HG02623 (cell line): Measurements from ENCODE around the gene SBNO2.
A peak's percentile ranks its signal among the peaks of the same experiment; 100 is the strongest.
"Not testable (repeated sequence)": the region's sequence is repeated elsewhere in the genome, so short reads cannot be mapped to it uniquely, and the experiment has no call there.

Experiments
- ATAC-seq: cut with Tn5 transposase; IDR thresholded peaks from one replicate; pipeline ENCODE4 v1.9.1; 2021; ENCODE audit warnings: moderate library complexity; ENCODE audit not compliant: unreplicated experiment

SBNO2 gene

DNA sequence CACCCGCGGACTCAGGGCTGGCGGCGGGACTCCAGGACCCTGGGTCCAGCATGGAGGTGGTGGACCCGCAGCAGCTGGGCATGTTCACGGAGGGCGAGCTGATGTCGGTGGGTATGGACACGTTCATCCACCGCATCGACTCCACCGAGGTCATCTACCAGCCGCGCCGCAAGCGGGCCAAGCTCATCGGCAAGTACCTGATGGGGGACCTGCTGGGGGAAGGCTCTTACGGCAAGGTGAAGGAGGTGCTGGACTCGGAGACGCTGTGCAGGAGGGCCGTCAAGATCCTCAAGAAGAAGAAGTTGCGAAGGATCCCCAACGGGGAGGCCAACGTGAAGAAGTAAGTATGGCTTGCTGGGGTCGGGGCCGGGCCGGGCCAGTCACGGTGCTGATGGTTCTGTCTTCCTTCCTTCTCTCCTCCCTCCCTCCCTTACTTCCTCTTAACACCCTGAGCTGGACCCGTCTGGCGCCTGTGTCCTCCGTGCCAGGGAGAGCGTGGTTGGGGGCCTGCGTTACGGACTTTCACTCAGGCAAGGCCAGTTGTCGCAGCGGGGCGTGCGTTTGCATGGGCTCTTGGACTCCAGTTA lies 32.9 kb upstream of the SBNO2 start:
- no peak for ATAC-seq

DNA sequence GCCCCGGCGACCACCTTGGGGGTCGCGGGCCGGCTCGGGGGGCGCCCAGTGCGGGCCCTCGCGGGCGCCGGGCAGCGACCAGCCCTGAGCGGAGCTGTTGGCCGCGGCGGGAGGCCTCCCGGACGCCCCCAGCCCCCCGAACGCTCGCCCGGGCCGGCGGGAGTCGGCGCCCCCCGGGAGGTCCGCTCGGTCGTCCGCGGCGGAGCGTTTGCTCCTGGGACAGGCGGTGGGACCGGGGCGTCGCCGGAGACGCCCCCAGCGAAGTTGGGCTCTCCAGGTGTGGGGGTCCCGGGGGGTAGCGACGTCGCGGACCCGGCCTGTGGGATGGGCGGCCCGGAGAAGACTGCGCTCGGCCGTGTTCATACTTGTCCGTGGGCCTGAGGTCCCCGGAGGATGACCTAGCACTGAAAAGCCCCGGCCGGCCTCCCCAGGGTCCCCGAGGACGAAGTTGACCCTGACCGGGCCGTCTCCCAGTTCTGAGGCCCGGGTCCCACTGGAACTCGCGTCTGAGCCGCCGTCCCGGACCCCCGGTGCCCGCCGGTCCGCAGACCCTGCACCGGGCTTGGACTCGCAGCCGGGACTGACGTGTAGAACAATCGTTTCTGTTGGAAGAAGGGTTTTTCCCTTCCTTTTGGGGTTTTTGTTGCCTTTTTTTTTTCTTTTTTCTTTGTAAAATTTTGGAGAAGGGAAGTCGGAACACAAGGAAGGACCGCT lies 32.2 kb upstream of the SBNO2 start:
- ATAC-seq, result no peak

DNA sequence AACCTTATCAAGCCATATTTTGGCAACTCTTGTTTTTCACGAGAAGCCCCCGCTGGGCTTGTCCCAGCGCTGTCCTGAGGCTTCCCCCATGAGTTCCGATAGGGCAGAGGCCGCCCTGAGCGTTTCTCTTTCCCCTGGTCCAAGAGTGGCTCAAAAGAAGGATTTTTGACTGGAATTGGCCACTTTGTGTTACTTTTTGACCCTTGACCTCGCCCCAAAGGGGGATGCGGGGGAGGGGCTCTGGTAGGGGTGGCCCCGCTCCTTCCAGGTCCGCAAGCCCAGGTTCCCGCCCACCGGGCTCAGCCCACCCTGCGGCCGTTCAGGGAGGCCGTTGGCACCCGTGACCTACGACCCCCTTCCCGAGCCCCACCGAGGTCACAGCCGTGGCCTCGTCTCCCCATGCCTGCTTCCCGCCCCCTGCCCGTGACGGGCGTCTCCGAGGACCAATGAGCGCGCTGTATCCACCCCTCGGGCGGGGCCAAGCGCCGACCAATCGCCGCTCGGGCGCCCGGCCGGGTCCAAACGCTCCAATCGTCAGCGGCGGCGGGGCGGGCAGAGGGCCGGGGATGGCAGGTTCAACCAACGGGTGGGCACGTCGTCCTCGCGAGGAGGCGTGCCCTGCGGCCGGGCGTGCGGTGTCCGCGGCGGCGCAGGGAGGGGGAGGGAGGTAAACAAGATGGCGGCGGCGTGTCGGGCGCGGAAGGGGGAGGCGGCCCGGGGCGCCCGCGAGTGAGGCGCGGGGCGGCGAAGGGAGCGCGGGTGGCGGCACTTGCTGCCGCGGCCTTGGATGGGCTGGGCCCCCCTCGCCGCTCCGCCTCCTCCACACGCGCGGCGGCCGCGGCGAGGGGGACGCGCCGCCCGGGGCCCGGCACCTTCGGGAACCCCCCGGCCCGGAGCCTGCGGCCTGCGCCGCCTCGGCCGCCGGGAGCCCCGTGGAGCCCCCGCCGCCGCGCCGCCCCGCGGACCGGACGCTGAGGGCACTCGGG lies 31.3 kb upstream of the SBNO2 start, which contains the start of gene STK11:
Gene STK11 (plus strand): TSS at position 665 of the 986 bp plus-strand sequence. CDS start 1,136 bp downstream, outside the sequence.
- ATAC-seq, result peak; percentile 82

DNA sequence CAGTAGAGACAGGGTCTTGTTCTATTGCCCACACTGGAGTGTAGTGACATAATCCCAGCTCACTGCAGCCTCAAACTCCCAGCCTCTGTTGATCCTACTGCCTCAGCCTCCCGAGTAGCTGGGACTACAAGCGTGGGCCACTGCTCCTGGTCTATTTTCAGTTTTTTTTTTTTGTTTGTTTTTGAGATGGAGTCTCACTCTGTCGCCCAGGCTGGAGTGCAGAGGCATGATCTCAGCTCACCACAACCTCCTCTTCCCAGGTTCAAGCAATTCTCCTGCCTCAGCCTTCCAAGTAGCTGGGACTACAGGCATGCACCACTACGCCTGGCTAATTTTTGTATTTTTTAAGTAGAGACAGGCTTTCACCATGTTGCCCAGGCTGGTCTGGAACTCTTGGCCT lies 26.5 kb upstream of the SBNO2 start:
- ATAC-seq, result not testable (repeated sequence)

DNA sequence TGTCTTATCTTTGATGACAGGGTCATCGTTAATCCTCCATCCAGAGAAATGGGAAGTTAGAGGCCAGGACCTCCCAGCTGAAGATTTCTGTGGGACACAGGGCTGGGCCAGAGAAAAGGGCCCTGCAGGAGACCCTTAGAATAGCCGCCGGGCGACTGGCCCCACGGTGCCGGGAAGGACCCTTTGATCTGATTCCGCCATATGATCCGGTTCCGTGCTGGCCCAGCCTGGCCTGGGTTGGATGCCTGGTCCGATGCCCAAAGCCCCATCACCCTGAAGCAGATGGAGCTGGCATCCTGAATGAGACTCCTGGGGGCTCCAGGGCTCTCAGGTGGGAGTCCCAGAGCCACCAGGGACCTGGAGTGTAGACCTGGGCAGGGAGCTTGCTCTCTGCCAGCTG lies 25.5 kb upstream of the SBNO2 start:
- ATAC-seq, result no peak

DNA sequence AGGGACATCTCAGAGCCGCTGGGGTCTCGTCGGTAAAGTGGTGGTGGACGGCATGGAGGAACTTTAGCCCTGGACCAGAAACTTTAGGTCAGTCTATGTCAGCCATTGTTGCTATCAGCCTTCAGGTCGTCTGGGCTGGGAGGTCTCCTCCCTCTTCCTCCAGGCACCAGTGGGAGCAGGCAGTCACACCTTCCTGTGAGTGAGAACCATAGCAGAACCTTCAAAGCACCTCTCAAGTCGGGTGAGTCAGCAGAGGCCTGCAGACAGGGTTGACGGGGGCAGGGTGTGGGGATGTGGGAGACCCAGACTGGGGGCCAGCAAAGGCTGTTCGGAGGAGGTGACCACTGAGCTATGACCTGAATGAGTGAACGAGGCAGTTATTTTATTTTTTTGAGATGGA lies 15.4 kb upstream of the SBNO2 start:
- ATAC-seq, result no peak

DNA sequence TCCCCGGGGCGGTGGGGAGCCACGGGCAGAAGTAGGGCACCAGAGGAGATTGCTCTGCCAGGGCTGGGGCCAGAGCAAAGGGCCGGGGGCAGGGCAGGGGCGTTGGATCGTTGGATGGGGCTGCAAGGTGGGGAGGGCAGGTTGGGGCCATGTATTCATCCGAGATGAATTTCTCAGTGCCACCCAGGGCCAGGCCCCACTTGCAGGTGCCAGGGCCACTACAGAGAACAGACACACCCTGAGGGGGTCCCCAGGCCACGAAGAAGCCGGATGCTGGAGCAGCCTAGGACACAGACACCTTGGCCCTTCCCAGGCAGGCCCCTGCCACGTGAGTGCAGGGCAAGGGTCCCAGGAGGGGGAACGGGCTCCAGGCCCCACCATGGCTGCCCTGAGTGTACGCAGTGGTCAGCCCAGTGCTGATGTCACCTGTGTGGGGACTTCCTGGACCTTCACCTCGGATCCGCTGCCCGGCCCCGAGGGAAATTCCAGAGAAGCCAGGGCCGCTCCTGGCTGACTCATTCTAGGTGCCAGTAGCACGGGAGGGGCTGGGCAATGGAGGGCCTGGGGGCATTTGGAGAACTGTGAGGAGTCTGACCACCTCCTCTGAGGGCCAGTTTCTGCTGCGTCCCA lies 9.6 kb upstream of the SBNO2 start:
- ATAC-seq, result no peak

DNA sequence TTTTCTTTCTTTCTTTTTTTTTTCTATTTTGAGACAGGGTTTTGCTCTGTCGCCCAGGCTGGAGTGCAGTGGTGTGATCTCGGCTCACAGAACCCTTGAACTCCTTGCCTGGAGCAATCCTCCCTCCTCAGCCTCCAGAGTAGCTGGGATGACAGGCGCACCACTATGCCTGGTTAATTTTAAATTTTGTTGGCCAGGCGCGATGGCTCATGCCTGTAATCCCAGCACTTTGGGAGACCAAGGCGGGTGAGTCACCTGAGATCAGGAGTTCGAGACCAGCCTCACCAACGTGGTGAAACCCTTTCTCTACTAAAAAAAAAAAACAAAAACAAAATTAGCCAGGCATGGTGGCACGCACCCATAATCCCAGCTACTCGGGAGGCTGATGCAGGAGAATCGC lies 8.7 kb upstream of the SBNO2 start:
- ATAC-seq, result no peak

DNA sequence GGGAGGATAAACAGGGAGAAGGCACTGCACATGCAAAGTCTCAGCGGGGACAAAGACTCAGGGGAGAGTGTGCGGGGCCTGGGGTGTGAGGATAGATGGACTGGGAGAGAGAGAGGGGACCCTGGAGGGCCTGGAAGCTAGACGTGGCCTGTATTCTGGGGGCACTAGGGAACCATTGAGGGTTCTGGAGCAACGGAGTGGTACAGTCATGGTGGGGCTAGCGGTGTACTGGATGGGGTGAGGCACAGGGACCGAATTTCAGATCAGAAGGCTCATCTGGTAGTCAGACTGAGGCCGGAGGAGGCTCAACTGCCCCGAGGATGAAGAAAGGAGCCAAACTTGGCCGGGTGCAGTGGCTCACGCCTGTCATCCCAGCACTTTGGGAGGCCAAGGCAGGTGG lies 8.0 kb upstream of the SBNO2 start:
- no peak for ATAC-seq

DNA sequence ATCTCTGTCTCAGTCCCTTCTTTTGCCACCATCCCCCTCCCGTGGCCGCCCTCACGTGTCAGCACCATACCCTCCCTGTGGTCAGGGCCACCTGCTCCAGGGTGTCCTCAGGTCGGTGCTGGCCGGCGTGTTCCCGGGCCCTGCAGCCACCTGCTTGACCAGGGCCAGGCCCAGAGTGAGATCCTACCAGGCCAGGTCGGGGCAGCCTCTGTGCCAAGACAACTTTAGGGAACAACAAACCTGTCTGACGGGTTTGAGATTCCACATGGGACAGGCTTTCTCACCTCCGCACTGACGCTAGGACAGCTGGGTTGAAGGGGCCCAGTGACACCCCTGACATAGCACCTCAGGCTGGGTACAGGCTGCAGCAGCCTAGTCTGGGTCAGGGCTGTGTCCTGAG lies 7.5 kb upstream of the SBNO2 start:
- ATAC-seq, result no peak

DNA sequence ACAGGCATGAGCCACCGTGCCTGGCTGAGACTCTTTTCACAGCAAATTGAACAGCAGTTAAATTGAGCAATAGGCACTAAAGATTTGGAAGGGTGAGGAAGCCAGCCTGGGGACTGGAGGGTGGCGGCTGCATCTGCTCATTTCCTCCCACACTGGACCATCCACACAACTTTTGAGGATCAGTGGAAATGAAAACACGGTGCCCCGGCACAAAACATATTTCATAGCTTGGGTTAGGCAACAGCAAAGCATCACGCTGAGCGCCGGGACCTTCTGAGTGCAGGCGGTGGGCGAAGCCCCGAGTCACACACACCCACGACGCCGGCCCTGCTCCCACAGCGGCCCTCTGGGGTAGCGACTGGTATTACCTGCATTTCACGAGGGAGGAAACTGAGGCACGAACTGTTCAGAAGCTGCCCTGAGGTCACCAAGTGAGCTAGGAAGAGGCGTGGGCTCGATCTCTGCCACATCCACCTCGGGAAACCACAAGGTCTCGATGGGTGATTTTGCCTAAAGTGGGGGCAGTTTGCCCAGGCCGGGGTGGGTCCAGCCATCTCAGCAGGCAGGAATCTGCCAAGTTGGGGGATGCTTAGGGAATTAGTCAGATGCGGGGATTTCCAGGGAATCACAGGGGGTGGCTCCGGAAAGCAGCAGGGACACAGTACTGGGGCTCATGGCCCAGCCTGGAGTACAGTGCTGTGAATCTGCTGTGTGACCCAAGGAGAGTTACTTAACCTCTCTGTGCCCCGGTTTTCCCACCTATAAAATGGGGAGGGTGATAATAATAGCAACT lies 3.5 kb upstream of the SBNO2 start:
- ATAC-seq, result no peak

DNA sequence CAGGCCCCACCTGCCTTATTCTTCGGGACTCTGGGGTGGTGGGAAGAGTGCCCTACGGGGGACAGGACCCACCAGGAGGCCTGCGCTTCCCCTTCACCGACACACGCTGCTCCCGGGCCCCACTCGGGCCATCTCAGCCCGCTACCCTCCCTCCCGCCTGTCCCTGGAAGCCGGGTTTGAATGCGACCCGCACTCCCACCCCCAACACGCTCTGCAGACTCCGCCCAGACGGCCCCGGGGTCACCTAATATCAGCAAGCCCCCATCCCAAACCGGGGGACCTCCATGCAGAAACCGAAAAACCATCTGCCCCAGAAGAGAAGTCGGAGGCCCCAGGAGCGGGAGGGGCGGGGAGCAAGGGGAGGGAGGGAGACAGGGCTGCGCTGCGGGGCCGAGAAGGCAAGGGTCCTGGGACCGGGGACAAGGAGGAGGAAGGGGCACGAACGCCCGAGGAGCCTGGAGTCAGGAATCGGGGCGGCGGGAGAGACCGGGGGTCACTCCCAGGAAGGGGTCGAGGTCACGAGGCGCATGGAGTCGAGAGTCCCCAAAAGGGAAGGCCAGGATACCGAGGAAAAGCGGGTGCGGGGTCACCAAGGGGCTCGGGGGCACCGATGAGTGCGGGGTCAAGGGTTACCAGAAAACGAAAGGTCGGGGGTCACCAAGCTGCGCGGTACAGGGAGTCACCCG lies 766 bp downstream of the SBNO2 start:
- no peak for ATAC-seq

DNA sequence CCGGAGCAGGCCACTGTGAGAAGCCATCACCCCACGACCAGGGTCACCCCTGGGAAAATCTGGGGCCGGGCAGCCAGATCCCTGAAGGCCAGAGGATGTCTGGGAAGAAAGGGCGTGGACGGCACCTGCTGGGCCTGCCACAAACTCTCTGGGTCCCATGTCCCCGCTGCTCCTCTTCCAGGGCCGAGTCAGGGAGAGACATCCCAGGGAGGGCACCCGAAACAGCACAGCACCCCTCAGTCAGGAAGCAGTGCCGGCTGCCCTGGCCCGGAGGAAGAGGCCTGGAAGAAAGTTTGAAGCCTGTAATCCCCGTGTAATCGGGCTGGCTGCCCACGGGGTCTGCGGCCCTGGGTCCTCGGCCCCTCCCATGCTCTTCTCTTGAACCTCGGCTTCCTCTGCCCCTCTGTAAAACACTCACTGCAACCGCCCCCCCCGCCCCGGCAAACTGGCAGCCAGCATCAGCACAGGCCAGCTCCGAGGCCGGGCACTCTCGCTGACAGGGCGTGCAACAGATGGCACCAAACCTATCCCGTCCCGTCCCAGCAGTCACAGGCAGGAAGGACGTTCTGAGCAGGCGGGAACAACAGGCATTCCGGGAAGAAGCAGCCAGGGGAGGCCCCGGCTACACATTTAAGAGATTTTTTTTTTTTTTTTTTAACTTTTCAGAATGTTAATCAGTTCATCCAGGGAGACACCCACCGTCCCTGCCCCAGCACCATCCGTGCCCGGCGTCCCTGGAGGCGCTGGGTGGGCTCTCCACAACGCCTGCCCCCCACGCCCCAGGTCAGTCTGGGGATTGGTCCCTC lies 1.5 kb downstream of the SBNO2 start:
- no peak for ATAC-seq

DNA sequence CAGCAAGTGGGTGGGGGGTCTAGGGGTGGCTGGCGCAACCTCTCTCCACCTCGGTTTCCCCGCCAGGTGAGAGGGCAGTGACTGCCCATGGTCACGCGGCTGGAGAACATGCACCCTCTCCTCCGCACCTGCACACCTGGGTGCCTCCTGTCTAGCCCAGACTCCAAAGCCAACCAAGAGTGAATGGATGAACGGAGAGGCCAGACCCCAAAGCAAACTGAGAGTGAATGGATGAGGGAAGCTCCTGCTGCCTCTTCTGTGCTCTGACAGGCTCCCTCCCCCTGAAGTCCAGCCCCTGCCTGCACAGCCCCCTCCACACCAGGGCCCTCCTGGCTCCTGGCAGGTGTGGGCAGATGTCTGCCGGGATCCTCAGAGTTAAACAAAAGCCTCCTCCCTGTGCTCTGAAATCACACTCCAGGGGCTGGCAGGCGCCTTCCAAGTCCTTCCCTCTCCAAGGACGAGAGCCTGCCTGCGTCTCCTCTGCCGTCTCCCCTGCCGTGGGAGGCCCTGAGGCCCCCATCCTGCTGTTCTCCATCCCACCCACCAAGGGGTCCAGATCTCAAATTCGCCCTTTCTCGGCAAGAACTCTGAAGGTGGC lies 2.2 kb downstream of the SBNO2 start:
- no peak for ATAC-seq

DNA sequence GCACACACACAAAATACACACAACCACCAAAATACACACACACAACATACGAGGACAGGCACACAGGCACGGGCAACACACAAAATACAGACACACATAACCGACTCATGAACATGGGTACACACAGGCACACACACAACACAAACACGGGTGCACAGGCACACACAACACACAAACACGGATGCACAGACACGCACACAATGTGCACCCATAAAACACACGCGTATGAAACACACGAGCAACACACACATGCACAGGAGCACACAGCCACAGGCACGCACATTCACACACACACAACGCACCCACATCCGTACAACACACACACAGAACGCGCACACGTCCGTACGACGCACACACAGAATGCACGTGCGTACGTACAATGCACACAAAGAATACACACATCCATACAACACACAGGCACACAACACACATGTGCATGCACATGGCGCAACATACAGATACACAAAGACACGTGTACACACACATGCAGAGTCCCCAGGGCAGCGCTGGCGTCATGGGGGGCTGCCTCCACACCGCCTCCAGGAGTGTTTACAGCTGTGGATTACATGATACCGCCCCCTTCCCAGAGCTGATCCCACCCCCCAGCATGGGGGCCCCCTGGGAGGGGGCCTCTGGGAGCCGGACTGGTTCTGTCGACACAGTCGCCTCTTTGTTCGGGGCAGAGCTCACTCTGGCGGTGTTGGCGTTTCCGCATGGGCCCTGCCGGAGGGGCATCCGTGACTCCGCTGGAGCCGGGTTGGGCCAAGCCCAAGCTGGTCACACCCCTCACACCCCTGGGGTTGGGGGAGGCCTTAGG lies 2.9 kb downstream of the SBNO2 start:
- ATAC-seq, result no peak

DNA sequence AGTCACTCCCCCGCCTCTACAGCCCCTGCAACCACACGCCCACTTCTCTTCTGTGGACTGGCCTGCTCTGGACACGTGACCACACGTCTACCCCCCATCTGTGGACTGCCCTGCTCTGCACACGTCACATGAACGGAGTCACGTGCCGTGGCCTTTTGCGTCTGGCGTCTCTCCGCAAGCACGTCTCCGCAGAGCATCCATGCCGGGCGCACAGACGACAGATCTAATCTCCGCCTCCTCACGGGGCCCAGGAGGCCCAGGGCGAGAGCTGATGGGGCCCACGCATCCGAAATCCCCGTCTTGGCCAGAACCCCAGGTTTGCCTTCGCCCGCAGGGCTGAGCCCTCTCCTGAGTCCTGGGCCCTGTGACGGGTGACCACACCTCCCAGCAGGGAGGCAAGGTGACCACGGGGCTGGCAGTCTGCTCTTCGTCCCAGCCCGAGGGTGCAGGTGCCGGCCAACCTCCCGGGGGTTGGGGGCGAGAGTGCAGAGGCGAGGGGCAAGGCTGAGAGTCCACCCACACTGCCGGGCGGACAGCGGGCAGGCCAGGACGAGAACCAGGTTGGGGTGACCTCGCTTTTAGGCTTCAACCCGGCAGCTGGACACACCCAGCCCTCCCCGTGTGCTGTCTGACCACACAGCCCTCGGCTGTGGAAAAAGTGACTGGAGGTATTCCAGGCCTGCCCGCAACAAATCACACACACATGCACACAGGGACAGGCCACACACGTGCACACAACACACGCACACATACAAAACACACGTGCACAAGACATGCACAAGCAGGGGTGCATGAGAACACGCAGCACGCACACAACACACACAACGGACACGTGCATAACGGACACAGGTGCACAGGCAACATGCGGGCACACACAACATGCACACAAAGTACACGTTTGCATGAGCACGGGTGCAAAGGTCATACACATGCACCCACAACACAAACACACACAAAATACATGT lies 3.9 kb downstream of the SBNO2 start:
- ATAC-seq, result no peak

DNA sequence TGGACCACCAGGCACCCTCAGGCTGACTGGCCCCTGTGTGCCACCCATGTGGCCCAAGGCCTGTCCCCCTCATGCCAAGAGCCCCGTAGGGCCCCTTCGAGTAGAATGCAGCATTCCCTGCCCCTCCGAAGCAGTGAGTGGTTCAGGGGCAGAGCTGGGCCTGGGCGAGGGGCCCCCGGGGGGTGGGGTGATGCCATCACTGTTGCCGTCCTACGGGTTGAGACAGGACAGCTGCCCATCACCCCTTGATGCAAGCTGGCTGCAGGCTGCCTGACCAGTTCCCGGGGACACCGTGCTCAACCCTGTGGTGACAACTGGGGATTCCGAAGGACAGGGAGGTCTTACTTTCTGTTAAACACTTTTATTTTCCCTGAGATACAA lies 4.7 kb downstream of the SBNO2 start:
- no peak for ATAC-seq
